ENCODE measurements around the gene SLC35D3. TPM values are rescaled to one million over a fixed set of nuclear protein-coding genes. Genes with fewer than 3 reads are reported as not detected.
A peak's percentile ranks its signal among the peaks of the same experiment; 100 is the strongest.

SLC35D3 gene
- polyA plus RNA-seq, 1 experiment, result not detected

DNA sequence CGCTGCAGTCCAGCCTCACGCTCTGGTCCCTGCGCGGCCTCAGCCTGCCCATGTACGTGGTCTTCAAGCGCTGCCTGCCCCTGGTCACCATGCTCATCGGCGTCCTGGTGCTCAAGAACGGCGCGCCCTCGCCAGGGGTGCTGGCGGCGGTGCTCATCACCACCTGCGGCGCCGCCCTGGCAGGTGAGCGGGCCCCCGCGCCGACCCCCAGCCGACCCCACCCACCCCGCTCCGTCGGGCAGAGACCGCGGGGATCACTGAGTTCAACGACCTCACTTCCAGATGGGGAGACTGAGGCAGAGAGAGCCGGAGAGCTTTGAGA lies 545 bp downstream of the SLC35D3 start:
- ChIA-PET POLR2A (no interaction called here), CTCF (interaction anchor here (0.6 to 1.2 kb wide), 3 partner anchors 77 to 1750 kb away, joined by 3 read pairs; no protein-coding TSS in a partner anchor)
- H3K27me3 ChIP-seq (ENCODE audit: control insufficient read depth, insufficient read depth, low read length), result peaks cover 48% of the 10 kb centered on the region
- H3K4me3 ChIP-seq (ENCODE audit: low read depth, low read length), result peak overlapping the region; percentile 54
- H3K27ac ChIP-seq (ENCODE audit: low read depth, low read length), result no peak overlapping the region
- DNase-seq (ENCODE audit: low read depth, low spot score), result no peak
- TF ChIP-seq CTCF (IDR thresholded peaks at IDR 0.05; ENCODE audit: low read depth, low read length), result no peak
- H3K9me3 ChIP-seq (ENCODE audit: control insufficient read depth, insufficient read depth, low read length), result peaks cover 13% of the 10 kb centered on the region; the same call in 1 of the 2 replicates

- TF ChIP-seq CTCF (IDR thresholded peaks at IDR 0.05; ENCODE audit: low read depth, low read length), result no peak
- H3K4me3 ChIP-seq (ENCODE audit: low read depth, low read length), result no peak overlapping the region
These were observed 1.2 kb downstream of the SLC35D3 start for GRCh38 chr6:136923116-136923953.

DNA sequence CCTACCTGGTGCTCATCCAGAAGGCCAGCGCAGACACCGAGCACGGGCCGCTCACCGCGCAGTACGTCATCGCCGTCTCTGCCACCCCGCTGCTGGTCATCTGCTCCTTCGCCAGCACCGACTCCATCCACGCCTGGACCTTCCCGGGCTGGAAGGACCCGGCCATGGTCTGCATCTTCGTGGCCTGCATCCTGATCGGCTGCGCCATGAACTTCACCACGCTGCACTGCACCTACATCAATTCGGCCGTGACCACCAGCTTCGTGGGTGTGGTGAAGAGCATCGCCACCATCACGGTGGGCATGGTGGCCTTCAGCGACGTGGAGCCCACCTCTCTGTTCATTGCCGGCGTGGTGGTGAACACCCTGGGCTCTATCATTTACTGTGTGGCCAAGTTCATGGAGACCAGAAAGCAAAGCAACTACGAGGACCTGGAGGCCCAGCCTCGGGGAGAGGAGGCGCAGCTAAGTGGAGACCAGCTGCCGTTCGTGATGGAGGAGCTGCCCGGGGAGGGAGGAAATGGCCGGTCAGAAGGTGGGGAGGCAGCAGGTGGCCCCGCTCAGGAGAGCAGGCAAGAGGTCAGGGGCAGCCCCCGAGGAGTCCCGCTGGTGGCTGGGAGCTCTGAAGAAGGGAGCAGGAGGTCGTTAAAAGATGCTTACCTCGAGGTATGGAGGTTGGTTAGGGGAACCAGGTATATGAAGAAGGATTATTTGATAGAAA lies 2.0 kb downstream of the SLC35D3 start:
- H3K27ac ChIP-seq (ENCODE audit: low read depth, low read length), result no peak overlapping the region
- POLR2A ChIA-PET, result no interaction called here
- no peak for DNase-seq (ENCODE audit: low read depth, low spot score)
- TF ChIP-seq CTCF (IDR thresholded peaks at IDR 0.05; ENCODE audit: low read depth, low read length), result no peak
- peaks cover 13% of the 10 kb centered on the region; the same call in 1 of the 2 replicates for H3K9me3 ChIP-seq (ENCODE audit: control insufficient read depth, insufficient read depth, low read length)
- no peak overlapping the region for H3K4me3 ChIP-seq (ENCODE audit: low read depth, low read length)
- peaks cover 48% of the 10 kb centered on the region for H3K27me3 ChIP-seq (ENCODE audit: control insufficient read depth, insufficient read depth, low read length)
- CTCF ChIA-PET, result no interaction called here

More at GRCh38 chr6:136923116-136923953, 1.2 kb downstream of the SLC35D3 start:
- ChIA-PET CTCF (no interaction called here), POLR2A (no interaction called here)
- DNase-seq (ENCODE audit: low read depth, low spot score), result no peak
- Histone ChIP-seq H3K9me3 (ENCODE audit: control insufficient read depth, insufficient read depth, low read length) (peaks cover 13% of the 10 kb centered on the region; the same call in 1 of the 2 replicates), H3K27ac (ENCODE audit: low read depth, low read length) (no peak overlapping the region), H3K27me3 (ENCODE audit: control insufficient read depth, insufficient read depth, low read length) (peaks cover 48% of the 10 kb centered on the region)

DNA sequence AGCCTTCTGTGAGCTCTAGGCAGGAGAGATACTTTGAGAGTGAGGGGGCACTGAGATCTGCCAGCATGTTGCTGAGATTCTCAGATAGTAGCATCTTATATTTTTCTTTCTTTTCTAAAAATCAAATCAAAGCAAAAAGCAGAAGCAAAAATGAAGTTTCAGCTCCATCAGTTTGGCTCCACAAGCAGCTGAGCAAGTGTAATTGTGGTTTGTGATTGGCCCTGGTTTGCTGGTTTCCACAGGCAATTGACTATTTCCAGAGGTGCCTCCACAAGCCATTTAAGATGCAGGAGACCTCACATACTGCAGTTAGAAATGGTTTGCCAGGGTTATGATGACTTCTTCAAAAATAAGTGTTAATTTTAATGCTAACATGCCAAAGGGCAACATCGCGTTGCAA lies 4.3 kb downstream of the SLC35D3 start:
- TF ChIP-seq CTCF (IDR thresholded peaks at IDR 0.05; ENCODE audit: low read depth, low read length), result no peak
- H3K27me3 ChIP-seq (ENCODE audit: control insufficient read depth, insufficient read depth, low read length), result peaks cover 35% of the 10 kb centered on the region
- POLR2A ChIA-PET, result no interaction called here
- H3K4me3 ChIP-seq (ENCODE audit: low read depth, low read length), result no peak overlapping the region
- no peak overlapping the region for H3K27ac ChIP-seq (ENCODE audit: low read depth, low read length)
- CTCF ChIA-PET, result interaction anchor here (0.9 to 1.8 kb wide), 2 partner anchors 37 to 41 kb away, joined by 3 read pairs; no protein-coding TSS in a partner anchor
- H3K9me3 ChIP-seq (ENCODE audit: control insufficient read depth, insufficient read depth, low read length), result peaks cover 13% of the 10 kb centered on the region; the same call in 1 of the 2 replicates
- DNase-seq (ENCODE audit: low read depth, low spot score), result no peak

GRCh38 chr6:136927292-136927691 lies 5.2 kb downstream of the SLC35D3 start:
- Histone ChIP-seq H3K9me3 (ENCODE audit: control insufficient read depth, insufficient read depth, low read length) (peaks cover 13% of the 10 kb centered on the region; the same call in 1 of the 2 replicates), H3K27me3 (ENCODE audit: control insufficient read depth, insufficient read depth, low read length) (peaks cover 31% of the 10 kb centered on the region), H3K27ac (ENCODE audit: low read depth, low read length) (no peak overlapping the region), H3K4me3 (ENCODE audit: low read depth, low read length) (no peak overlapping the region)
- DNase-seq (ENCODE audit: low read depth, low spot score), result no peak
- CTCF ChIA-PET, result interaction anchor here (1.2 to 1.8 kb wide), 2 partner anchors 36 to 82 kb away, joined by 3 to 5 read pairs; no protein-coding TSS in a partner anchor
- peak; percentile 38; the same call in 1 of the 2 replicates for TF ChIP-seq CTCF (IDR thresholded peaks at IDR 0.05; ENCODE audit: low read depth, low read length)
- POLR2A ChIA-PET, result no interaction called here
